ENCODE results near the gene TEX261.

GRCh38 chr2:70936979-70937811 lies 57.5 kb downstream of the TEX261 start:
- no peak for TF ChIP-seq POLR2AphosphoS5 (IDR thresholded peaks at IDR 0.05; ENCODE audit: low read depth)
- TF ChIP-seq CTCF (conservative IDR thresholded peaks at IDR 0.05; ENCODE audit: low read depth in 2 of 2): no peak
- no peak for TF ChIP-seq EZH2 (IDR thresholded peaks at IDR 0.05; ENCODE audit: low read depth, unreplicated experiment)
- TF ChIP-seq, protein P1, sequence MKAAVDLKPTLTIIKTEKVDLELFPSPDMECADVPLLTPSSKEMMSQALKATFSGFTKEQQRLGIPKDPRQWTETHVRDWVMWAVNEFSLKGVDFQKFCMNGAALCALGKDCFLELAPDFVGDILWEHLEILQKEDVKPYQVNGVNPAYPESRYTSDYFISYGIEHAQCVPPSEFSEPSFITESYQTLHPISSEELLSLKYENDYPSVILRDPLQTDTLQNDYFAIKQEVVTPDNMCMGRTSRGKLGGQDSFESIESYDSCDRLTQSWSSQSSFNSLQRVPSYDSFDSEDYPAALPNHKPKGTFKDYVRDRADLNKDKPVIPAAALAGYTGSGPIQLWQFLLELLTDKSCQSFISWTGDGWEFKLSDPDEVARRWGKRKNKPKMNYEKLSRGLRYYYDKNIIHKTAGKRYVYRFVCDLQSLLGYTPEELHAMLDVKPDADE (IDR thresholded peaks at IDR 0.05): no peak
- TF ChIP-seq ZNF114 (CRISPR knock-in tag; IDR thresholded peaks at IDR 0.05): no peak
- TF ChIP-seq EZH2phosphoT487 (IDR thresholded peaks at IDR 0.05; ENCODE audit: unreplicated experiment): no peak

All from GM23338 (cell line).